IPS DF 4.7 (cell line): ENCODE measurements around the gene DGKH.
"Not testable (repeated sequence)": the region's sequence is repeated elsewhere in the genome, so short reads cannot be mapped to it uniquely, and the experiment has no call there.

Experiments used
- DNase-seq: peaks from one replicate; pipeline ENCODE4 v3.0.0-alpha.2; 2013; ENCODE audit warnings: low spot score; ENCODE audit errors: extremely low read depth

The DGKH gene

DNA sequence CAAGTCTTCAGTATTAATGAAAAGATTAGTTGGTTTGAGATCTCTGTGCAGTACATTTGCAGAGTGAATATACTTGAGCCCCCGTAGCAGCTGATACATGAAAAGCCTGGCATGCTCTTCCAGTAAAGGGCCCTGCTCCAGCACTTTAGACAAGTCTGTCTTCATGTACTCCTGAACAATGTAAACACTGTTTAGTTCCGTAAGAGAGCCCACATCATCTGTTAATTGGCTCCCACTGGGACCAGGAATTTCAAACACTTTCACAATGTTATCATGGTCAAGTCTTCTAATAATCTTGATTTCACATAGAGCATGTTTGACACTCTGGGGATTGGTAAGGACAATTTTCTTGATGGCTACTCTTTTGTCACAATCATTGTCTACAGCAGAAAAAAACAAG, 22.2 kb downstream of the DGKH start:
- DNase-seq = not testable (repeated sequence)

- DNase-seq = not testable (repeated sequence)
Observed at GRCh38 chr13:42071179-42071578, 22.7 kb downstream of the DGKH start.

DNA sequence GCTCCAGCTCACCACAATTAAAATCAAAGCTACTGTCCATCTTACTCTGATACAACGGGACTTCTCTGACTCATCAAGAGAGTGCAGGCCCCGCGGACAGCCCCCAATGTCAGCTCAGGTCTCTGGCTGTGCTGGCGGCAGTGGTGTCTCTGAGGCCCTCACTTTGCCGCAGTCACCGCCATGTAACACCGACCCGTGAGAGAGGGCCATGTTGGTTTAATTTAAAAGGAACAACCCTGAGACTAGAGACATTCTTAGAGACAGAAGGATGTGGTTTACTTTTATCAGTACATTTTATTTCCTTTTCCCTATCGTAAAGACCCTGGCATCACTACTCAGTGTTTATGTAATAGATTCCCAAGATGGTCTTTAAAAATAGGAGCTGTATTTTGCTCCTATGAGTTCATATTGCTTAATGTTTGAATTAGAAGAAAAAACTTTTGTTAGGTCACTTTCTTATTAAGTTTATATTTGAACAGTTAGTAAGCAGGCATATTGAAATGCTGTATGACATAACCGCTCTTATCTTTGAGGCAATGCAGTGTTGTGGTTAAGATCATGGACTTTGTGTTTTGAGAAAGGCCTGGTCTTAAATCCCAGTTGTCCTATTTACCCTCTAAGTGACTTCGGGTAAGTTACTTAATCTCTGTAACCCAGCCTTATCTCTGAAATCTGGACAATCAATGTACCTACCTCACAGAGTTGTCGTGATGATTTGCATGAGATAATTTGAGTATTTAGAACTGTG, 23.4 kb downstream of the DGKH start:
- no peak for DNase-seq

DNA sequence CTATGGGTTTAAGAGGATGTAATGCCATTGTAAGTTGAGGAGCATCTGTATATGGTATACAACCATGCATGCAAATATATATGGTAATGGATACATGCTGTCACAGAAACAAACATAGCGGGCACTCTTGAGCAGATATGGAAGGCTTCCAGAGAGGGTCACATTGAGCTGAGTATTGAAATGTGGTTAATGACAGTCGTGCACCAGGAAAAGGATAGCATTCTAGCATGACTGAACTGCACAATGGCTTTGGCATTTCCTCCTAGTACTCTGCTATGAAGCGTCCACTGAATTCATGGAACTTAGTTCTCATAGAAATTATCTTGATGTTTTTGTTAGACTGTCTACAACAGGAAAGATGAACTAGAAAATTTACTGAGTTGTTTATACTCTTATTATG, 25.2 kb downstream of the DGKH start:
- no peak for DNase-seq

DNA sequence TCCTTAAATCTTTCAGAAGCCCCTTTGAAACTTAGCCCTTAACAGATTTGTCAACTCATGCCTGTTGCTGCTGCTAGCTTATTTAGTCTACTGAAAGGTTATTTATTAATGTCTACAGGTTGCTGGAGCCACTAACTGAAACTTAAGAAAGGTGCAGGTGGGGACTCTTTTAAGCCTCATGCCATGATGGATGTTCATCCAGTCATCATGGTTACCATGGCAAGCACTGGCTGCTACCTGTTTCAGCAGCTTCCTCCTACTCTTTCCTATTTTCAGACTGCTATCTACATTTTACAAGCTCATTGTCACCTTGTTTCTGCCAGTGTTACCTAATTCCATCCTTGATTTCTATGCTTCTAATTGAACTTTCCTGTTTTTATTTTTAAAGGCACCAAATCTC, 27.1 kb downstream of the DGKH start:
- DNase-seq = no peak

- DNase-seq = no peak
Observed at GRCh38 chr13:42076309-42076713, 27.9 kb downstream of the DGKH start.

GRCh38 chr13:42078128-42078808, 29.8 kb downstream of the DGKH start:
- DNase-seq = no peak

- DNase-seq = no peak
Observed at GRCh38 chr13:42083138-42083770, 34.8 kb downstream of the DGKH start.

GRCh38 chr13:42084722-42085121, 36.3 kb downstream of the DGKH start:
- no peak for DNase-seq

- no peak for DNase-seq
Observed at GRCh38 chr13:42086582-42086981, 38.1 kb downstream of the DGKH start.

DNA sequence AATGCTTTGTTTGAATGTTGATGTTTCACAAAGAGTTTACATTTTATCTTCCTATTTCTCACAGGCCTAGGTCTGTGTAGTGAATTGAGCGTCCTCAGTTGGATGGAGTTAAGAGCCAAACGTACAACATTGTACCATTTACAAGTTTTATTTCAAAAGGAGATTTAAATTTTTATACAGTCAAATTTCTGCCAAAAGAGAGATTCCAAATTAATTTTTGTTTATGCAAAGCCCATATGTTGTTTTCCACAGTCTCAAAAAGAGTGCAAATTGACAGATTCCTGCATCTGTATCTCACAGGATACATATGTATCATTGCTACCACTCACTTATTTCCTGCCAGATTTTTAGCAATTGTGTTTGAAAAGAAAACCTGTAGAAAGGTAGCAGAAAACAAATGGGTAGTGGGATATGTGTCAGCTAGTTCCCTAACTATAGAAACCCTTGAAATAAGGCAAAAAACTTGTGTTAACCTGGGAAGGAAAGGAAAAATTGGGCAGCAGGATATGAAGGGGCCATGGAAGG, 46.1 kb downstream of the DGKH start:
- DNase-seq = no peak

GRCh38 chr13:42096222-42096621, 47.8 kb downstream of the DGKH start:
- DNase-seq = not testable (repeated sequence)

DNA sequence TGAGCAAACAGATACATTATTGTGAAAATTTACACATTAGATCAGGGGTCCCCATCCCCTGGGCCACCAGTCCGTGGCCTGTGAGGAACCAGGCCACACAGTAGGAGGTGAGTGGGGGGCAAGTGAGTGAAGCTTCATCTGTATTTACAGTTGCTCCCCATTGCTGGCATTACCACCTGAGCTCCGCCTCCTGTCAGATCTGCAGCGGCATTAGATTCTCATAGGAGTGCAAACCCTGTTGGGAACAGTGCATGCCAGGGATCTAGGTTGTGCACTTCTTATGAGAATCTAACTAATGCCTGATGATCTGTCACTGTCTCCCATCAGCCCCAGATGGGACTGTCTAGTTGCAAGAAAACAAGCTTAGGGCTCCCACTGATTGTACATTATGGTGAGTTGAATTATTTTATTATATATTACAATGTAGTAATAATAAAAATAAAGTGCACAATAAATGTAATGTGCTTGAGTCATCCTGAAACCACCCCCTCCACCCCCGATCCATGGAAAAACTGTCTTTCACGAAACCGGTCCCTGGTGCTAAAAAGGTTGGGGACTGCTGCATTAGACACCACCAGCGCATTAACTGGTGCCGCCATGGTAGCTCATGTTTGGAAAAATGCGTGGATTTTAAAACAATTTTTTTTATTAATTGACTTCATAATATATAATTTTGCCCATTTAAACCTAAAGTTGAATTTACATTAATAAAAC, 51.7 kb downstream of the DGKH start:
- no peak for DNase-seq

DNA sequence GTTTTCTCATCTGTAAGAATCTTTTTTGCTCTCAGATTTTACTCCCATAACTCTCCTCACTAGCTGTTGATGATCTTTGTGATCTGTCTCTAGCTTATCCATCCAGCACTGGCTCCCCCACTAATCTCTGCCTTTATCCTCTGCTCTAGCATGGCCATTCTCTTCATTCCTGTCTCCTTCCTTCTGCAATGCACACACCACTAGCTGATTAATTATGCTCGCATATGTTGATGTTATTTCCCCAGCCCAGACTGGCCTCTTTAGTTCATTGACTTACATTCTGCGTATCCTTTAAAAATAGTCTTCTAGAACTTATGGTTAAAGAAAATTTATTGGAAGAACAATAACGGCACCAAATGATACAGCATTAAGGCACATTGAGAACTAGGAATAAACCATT, 52.5 kb downstream of the DGKH start:
- DNase-seq = no peak

DNA sequence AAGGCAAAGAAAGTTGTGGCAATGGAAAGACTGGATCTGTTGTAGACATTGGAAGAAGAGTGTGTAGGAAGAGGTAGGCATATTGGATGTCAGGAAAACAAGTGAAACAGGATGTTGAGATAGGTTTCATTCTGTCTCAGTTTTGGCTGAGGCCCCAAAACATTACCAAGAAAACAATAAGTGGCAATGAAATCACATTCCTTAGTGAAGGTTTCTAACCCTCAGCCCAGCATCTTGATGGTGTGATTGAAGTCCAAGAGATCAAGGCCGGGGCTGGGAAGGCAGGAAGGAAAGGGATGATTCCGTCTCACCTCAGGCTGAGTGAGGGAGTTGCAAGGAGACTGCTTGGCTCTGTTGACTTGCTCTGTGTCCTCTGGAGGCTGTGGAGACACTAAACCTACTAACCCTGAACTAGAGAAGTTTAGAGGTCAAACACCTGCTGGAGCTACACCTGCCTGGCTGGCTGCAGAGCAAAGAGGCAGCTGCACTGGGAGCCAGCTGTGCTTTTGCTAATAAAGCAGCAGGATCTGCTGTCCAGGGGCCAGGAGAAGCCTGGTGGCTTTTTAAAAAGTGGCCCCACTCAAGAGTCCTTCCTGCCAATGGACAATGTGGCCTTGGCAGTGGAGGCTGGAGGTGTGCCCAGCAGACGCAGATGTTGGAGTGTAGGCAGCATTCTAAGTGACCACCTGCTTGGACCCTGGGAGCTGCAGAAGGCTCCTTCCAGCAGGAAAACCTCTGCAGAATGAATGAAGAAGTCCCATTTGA, 53.6 kb downstream of the DGKH start:
- DNase-seq = no peak

DNA sequence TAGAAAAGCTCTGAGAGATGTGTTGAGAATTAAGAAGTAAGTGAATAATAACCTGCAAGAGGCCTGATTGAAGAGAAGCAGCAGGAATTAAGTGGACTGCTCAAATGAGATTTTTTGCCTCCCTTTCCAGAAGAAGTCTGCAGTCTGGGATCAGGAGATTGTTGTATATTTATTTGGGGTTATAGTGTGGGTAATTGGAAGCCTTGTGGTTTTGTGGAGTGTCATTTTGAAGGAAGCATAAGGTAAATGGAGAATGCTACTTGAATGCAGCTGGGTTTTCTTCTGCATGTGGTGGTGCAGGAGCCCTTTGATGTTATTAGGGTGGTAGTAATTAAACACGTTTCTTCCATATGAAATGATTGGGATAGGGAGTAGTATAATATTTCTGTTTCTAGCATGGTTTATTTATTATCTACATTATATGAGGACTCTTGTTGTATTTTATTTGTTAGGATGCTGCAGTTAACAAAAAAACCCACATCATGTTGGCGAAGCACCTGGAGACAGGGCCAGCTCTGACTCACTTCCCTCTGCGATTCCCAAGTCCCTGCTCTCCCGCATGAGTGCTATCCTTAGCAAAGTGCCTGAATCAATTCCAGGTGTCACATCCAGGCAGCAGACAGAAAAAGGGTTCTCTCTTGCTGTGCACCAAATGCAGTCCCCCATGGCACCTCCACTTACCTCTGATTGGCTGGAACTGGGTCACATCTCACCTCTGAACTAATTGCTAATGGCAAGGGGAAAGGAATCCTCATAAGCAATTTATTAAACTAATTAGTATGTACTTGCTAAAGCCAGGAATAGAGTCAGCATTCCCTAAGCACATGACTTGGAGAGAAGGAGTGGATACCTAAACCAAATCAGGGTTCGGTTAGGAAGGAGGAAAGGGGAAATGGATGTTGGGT, 54.8 kb downstream of the DGKH start:
- no peak for DNase-seq

- no peak for DNase-seq
Observed at GRCh38 chr13:42106998-42107397, 58.5 kb downstream of the DGKH start.

- no peak for DNase-seq
Observed at GRCh38 chr13:42107421-42107820, 59.0 kb downstream of the DGKH start.

DNA sequence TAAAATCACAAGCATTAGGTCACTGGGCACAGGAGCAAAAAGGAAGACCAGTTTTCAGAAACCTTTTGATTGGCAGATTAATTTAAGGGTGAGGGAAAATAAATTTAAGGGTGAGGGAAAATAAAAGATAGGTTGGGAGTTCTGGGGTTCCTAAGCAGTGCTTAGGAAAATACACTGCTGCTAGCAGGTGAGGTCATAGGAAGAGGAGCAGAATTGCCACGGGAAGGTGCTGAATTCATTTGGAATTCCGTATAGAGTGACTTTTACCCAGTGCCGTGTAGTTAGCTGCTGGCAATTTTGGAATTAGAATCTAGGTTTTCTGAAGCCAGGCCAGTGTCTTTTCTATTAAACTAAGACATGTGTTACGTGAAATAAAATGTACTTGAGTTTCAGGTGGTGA, 59.8 kb downstream of the DGKH start:
- DNase-seq = no peak

DNA sequence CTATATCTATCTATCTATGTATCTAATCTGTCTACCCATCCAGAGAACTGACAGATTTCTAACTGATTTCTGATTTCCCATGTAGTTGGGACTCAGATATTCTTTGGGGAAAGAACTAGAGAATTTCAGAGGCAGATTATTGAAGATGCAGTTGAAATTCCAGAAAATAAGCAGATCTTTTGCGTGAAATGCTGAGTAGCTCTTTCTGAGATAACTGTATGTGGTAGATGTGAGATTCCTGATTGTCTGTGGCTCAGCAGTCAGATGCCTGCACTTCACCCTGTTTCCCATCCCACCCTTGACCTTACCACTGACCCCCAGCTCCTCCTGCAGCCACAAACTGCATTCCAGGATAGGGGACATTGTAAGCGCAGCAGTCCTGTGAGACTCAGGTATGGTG, 61.5 kb downstream of the DGKH start:
- DNase-seq = no peak
